AG04450 (cell line): ENCODE measurements around the gene SPATA22. TPM values are rescaled to one million over a fixed set of nuclear protein-coding genes. Genes with fewer than 3 reads are reported as not detected.
"Not testable (repeated sequence)": the region's sequence is repeated elsewhere in the genome, so short reads cannot be mapped to it uniquely, and the experiment has no call there.

Source experiments
- CTCF ChIA-PET: fragments of 300-600, 350-600 bp; formaldehyde crosslinking; extraction: SDS; loops from one replicate; lab custom pipeline; 2022; ENCODE audit warnings: antibody characterized with exemption, inconsistent platforms; lab: Charles Lee
- POLR2A ChIA-PET: fragments of 350-600 bp; formaldehyde crosslinking; extraction: SDS; loops from one replicate; lab custom pipeline; 2021; ENCODE audit warnings: antibody characterized with exemption, inconsistent platforms; lab: Yijun Ruan, JAX
- DNase-seq: peaks from one replicate; pipeline ENCODE4 v3.0.0-alpha.2; 2011; ENCODE audit warnings: low read depth, low spot score
- H3K27ac ChIP-seq: one replicate; pipeline ENCODE4 v1.5.1; 2012; ENCODE audit warnings: low read depth, low read length, control low read depth
- H3K27me3 ChIP-seq: one replicate; pipeline ENCODE4 v1.6.0; 2012; ENCODE audit warnings: low read length; ENCODE audit not compliant: control insufficient read depth, insufficient read depth
- H3K4me3 ChIP-seq: 2 replicates; pipeline ENCODE4 v1.5.1; 2011; ENCODE audit warnings: mild to moderate bottlenecking, low read depth, low read length, control low read depth
- H3K9me3 ChIP-seq: 2 replicates; pipeline ENCODE4 v1.5.1; 2012; ENCODE audit warnings: low read length; ENCODE audit not compliant: control insufficient read depth, insufficient read depth
- polyA plus RNA-seq: library from polyadenylated mRNA; depleted of rRNA; stranded (reverse); fragments of >200 nt; gene quantifications from 2 replicates; pipeline ENCODE4 v1.2.3, GENCODE V29; 2011
- TF ChIP-seq, protein P1 (sequence below): IDR thresholded peaks from 2 replicates; pipeline ENCODE4 v1.5.1; 2011; ENCODE audit warnings: low read depth, low read length, control low read depth, inconsistent platforms

The SPATA22 gene
- polyA plus RNA-seq, 1 experiment, result not detected

GRCh38 chr17:3418222-3418621 lies 53.4 kb downstream of the SPATA22 start:
- no peak for DNase-seq
- CTCF ChIA-PET, result no interaction called here
- Histone ChIP-seq H3K4me3 (no peak overlapping the region), H3K27me3 (no peaks in the 10 kb centered on the region), H3K9me3 (peaks cover 8% of the 10 kb centered on the region), H3K27ac (no peak overlapping the region)
- POLR2A ChIA-PET, result no interaction called here
- TF ChIP-seq, protein P1, sequence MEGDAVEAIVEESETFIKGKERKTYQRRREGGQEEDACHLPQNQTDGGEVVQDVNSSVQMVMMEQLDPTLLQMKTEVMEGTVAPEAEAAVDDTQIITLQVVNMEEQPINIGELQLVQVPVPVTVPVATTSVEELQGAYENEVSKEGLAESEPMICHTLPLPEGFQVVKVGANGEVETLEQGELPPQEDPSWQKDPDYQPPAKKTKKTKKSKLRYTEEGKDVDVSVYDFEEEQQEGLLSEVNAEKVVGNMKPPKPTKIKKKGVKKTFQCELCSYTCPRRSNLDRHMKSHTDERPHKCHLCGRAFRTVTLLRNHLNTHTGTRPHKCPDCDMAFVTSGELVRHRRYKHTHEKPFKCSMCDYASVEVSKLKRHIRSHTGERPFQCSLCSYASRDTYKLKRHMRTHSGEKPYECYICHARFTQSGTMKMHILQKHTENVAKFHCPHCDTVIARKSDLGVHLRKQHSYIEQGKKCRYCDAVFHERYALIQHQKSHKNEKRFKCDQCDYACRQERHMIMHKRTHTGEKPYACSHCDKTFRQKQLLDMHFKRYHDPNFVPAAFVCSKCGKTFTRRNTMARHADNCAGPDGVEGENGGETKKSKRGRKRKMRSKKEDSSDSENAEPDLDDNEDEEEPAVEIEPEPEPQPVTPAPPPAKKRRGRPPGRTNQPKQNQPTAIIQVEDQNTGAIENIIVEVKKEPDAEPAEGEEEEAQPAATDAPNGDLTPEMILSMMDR, result no peak

DNA sequence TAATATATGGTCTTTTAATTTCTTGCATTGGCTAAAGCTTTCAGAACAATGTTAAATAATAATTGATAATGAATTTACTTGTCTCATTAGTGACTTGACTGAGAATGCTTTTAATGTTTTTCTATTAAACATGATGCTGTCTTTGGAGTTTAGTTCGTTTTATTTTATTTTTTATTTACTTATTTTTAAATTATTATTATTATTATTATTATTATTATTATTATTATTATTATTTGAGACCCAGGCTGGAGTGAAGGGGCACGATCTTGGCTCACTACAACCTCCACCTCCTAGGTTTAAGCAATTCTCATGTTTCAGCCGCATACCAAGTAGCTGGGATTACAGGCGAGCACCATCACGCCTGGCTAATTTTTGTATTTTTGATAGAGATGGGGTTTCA lies 56.0 kb downstream of the SPATA22 start:
- Histone ChIP-seq H3K27me3 (no peaks in the 10 kb centered on the region), H3K4me3 (no peak overlapping the region), H3K9me3 (peaks cover 5% of the 10 kb centered on the region), H3K27ac (no peak overlapping the region)
- ChIA-PET CTCF (no interaction called here), POLR2A (no interaction called here)
- DNase-seq, result no peak
- TF ChIP-seq, protein P1, result no peak

GRCh38 chr17:3412216-3412615 lies 59.4 kb downstream of the SPATA22 start:
- H3K27ac ChIP-seq, DNase-seq, H3K9me3 ChIP-seq, POLR2A ChIA-PET, CTCF ChIA-PET, H3K4me3 ChIP-seq, H3K27me3 ChIP-seq: not testable (repeated sequence)

DNA sequence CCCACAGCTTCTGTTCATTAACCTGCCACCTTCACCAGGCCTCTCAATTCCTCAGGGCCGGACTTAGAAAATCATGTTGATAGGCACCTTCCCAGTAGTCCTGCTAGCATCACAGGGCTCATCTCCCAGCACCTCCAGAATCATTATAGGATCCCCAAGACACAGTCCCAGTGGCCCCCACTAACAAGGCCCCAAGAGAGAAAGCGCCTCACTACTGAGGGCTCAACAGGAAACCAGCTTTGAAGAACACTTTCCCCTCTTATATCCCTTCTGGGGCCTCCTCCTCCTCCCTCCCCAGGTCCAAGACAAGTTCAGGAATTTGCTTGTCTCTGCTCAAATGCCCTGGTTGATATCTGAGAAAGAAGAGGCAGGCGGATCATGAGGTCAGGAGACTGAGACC lies 60.5 kb downstream of the SPATA22 start, which contains the start of gene OR3A3:
OR3A3 (plus strand) TSS at position 301 of the 400 bp plus-strand sequence.
- Histone ChIP-seq H3K27ac (no peak within 1 kb of the TSS), H3K9me3 (peaks cover 9% of the 10 kb centered on the region), H3K4me3 (no peak within 1 kb of the TSS), H3K27me3 (no peaks in the 10 kb centered on the region)
- POLR2A ChIA-PET, result no interaction called here
- CTCF ChIA-PET, result no interaction called here
- TF ChIP-seq, protein P1, result no peak
- DNase-seq, result no peak

- POLR2A ChIA-PET, H3K9me3 ChIP-seq, DNase-seq, H3K4me3 ChIP-seq, CTCF ChIA-PET, H3K27ac ChIP-seq, H3K27me3 ChIP-seq: not testable (repeated sequence)
Observed at GRCh38 chr17:3403856-3404255, 67.8 kb downstream of the SPATA22 start.

DNA sequence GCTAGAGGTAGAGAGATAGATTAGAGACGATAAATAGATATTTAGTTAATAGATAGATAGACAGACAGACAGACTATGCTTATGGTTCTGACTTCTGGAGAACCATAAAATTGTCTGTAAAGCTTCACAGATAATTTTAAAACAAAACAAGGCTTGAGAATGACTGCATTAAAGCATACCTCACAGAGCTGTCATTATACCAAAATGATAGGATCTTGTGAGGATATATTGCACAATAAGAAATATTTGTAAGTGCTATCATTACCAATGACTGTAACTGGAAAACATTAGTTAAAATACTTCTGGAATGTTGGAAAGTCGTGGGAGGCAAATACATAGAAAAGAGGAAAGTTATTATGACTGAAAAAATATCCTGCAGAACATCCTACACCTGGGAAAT lies 69.8 kb downstream of the SPATA22 start:
- no peaks in the 10 kb centered on the region for H3K27me3 ChIP-seq
- TF ChIP-seq, protein P1, result no peak
- ChIA-PET CTCF (no interaction called here), POLR2A (no interaction called here)
- H3K9me3 ChIP-seq, result no peaks in the 10 kb centered on the region; the same call in 1 of the 2 replicates
- H3K4me3 ChIP-seq, result no peak overlapping the region
- no peak overlapping the region for H3K27ac ChIP-seq
- DNase-seq, result no peak
